LNCAP (cell line): ENCODE results near the gene SRRM4.

Experiments used
- CTCF ChIP-seq: fragments of 450-650 bp; IDR thresholded peaks from 2 replicates; pipeline ENCODE4 v1.5.1; 2017; ENCODE audit warnings: mild to moderate bottlenecking

The SRRM4 gene

GRCh38 chr12:119130523-119130922, 149.2 kb downstream of the SRRM4 start:
- TF ChIP-seq CTCF: no peak

- no peak for TF ChIP-seq CTCF
These were observed 153.1 kb downstream of the SRRM4 start for GRCh38 chr12:119134284-119135072.

GRCh38 chr12:119136811-119137410, 155.6 kb downstream of the SRRM4 start:
- no peak for TF ChIP-seq CTCF

GRCh38 chr12:119139448-119139847, 158.1 kb downstream of the SRRM4 start:
- TF ChIP-seq CTCF: no peak

- no peak for TF ChIP-seq CTCF
These were observed 164.0 kb downstream of the SRRM4 start for GRCh38 chr12:119145367-119145766.

GRCh38 chr12:119147847-119148448, 166.6 kb downstream of the SRRM4 start:
- no peak for TF ChIP-seq CTCF

- TF ChIP-seq CTCF: no peak
These were observed 167.9 kb downstream of the SRRM4 start for GRCh38 chr12:119149270-119149669.
